HL-60 (cell line): Measurements from ENCODE around the gene USP6.

Source experiments
- CTCF ChIP-seq: IDR thresholded peaks from one replicate; pipeline ENCODE4 v1.5.1; 2011; ENCODE audit warnings: low read length, control low read depth, inconsistent platforms; ENCODE audit not compliant: insufficient read depth
- GABPA ChIP-seq: IDR thresholded peaks from 2 replicates; pipeline ENCODE4 v1.6.1; 2012; ENCODE audit warnings: low read depth
- POLR2AphosphoS5 ChIP-seq: IDR thresholded peaks from 2 replicates; pipeline ENCODE4 v1.6.1; 2012; ENCODE audit warnings: low read depth
- REST ChIP-seq: IDR thresholded peaks from 2 replicates; pipeline ENCODE4 v1.6.1; 2012; ENCODE audit warnings: low read depth; ENCODE audit not compliant: insufficient replicate concordance
- SPI1 ChIP-seq: IDR thresholded peaks from 2 replicates; pipeline ENCODE4 v1.6.1; 2012; ENCODE audit warnings: low read depth, mild to moderate bottlenecking, borderline replicate concordance

GRCh38 chr17:5184288-5184687 is 68.5 kb downstream of the USP6 start:
- TF ChIP-seq CTCF = no peak
- no peak for TF ChIP-seq POLR2AphosphoS5
- no peak for TF ChIP-seq REST
- no peak for TF ChIP-seq GABPA
- TF ChIP-seq SPI1 = no peak
